Measurements from ENCODE around the gene VPS26B.

DNA sequence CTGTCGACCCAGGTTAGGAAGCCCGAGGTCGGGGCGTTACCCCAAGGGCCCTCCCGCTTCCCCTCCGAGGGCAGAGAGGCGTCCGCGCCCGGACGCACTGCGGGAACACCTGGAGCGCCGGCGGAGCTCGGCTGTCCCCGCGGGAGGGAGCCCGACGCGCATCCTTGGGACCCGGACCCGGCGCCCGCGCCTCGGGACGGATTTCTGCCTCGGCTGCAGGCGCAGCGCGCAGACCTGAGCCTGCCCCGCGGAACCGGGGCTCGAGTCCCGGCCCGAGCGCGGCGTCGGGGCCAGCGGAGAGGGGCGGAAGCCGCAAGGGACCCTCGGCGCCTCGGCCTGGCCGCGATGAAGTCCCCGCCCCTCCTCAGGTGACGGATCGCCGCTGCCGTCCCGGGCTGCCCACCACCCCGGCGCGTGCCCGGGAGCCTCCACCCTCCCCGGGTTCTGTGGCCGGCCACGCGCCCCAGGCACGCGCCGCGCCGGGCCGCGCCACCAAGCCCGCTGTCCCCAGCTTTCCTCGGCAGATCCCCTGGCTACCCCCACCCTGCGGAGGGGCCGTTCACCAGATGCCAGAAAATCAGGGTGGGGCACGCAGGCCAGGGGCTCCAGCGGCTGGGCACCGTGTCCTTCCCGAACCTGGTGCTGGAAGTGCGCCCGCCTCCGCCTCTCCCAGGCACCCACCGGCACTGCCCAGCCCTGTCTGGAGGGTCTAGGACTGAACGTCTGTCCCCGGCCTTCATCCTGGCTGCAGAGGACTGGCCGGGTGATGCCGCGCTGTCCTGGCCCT, 52.1 kb downstream of the VPS26B start:
- TF ChIP-seq, protein P1, sequence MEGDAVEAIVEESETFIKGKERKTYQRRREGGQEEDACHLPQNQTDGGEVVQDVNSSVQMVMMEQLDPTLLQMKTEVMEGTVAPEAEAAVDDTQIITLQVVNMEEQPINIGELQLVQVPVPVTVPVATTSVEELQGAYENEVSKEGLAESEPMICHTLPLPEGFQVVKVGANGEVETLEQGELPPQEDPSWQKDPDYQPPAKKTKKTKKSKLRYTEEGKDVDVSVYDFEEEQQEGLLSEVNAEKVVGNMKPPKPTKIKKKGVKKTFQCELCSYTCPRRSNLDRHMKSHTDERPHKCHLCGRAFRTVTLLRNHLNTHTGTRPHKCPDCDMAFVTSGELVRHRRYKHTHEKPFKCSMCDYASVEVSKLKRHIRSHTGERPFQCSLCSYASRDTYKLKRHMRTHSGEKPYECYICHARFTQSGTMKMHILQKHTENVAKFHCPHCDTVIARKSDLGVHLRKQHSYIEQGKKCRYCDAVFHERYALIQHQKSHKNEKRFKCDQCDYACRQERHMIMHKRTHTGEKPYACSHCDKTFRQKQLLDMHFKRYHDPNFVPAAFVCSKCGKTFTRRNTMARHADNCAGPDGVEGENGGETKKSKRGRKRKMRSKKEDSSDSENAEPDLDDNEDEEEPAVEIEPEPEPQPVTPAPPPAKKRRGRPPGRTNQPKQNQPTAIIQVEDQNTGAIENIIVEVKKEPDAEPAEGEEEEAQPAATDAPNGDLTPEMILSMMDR (IDR thresholded peaks at IDR 0.05; ENCODE audit: insufficient read depth, low read length) = no peak
- TF ChIP-seq, protein P2, sequence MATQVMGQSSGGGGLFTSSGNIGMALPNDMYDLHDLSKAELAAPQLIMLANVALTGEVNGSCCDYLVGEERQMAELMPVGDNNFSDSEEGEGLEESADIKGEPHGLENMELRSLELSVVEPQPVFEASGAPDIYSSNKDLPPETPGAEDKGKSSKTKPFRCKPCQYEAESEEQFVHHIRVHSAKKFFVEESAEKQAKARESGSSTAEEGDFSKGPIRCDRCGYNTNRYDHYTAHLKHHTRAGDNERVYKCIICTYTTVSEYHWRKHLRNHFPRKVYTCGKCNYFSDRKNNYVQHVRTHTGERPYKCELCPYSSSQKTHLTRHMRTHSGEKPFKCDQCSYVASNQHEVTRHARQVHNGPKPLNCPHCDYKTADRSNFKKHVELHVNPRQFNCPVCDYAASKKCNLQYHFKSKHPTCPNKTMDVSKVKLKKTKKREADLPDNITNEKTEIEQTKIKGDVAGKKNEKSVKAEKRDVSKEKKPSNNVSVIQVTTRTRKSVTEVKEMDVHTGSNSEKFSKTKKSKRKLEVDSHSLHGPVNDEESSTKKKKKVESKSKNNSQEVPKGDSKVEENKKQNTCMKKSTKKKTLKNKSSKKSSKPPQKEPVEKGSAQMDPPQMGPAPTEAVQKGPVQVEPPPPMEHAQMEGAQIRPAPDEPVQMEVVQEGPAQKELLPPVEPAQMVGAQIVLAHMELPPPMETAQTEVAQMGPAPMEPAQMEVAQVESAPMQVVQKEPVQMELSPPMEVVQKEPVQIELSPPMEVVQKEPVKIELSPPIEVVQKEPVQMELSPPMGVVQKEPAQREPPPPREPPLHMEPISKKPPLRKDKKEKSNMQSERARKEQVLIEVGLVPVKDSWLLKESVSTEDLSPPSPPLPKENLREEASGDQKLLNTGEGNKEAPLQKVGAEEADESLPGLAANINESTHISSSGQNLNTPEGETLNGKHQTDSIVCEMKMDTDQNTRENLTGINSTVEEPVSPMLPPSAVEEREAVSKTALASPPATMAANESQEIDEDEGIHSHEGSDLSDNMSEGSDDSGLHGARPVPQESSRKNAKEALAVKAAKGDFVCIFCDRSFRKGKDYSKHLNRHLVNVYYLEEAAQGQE (IDR thresholded peaks at IDR 0.05; ENCODE audit: insufficient replicate concordance, low read depth) = no peak
